NB4 (cell line): Measurements from ENCODE around the gene NHEJ1.

Source experiments
- CTCF ChIP-seq: IDR thresholded peaks from one replicate; pipeline ENCODE4 v1.5.1; 2012; ENCODE audit warnings: low read depth, low read length
- POLR2A ChIP-seq: IDR thresholded peaks from 2 replicates; pipeline ENCODE4 v1.6.1; 2011; ENCODE audit warnings: mild to moderate bottlenecking; ENCODE audit not compliant: insufficient read length; ENCODE audit errors: extremely low read depth

GRCh38 chr2:219062081-219062480 is 98.5 kb downstream of the NHEJ1 start:
- TF ChIP-seq POLR2A (no peak), CTCF (no peak)
